ENCODE data around the gene EML2. TPM values are rescaled to one million over a fixed set of nuclear protein-coding genes. Genes with fewer than 3 reads are reported as not detected.
"Not testable (repeated sequence)": the region's sequence is repeated elsewhere in the genome, so short reads cannot be mapped to it uniquely, and the experiment has no call there.

Gene EML2
- total and polyA plus RNA-seq, 2 of the 4 experiments (the other 2 are of a cell fraction): 11.8 to 25.3 TPM

GRCh38 chr19:45628219-45628618, 11.0 kb downstream of the EML2 start:
- H2BK20ac ChIP-seq (ENCODE audit: low read depth, low read length); H3K9me3 ChIP-seq (ENCODE audit: control insufficient read depth, insufficient read depth, low read length); dilution Hi-C loops (cut with HindIII; ENCODE audit: low sequenced_read_pairs, unreplicated experiment); H4K8ac ChIP-seq (ENCODE audit: low read depth in 2 of 2, low read length in 2 of 2); in situ Hi-C loops (cut with MboI; ENCODE audit: low sequenced_read_pairs); H2AFZ ChIP-seq (replicated peaks; ENCODE audit: low read length, poor library complexity); H3K56ac ChIP-seq (ENCODE audit: extremely low read depth, insufficient read depth, low read length); H2AK9ac ChIP-seq (replicated peaks; ENCODE audit: low read depth, low read length, poor library complexity); H2AK5ac ChIP-seq (ENCODE audit: low read depth, low read length); H4K91ac ChIP-seq (ENCODE audit: insufficient read depth, low read depth, low read length); ATAC-seq (ENCODE audit: low read depth); H3K9ac ChIP-seq (ENCODE audit: low read depth, low read length); H3K27ac ChIP-seq (ENCODE audit: insufficient read depth, low read length); H4K20me1 ChIP-seq (ENCODE audit: insufficient read depth, low read length); H3K18ac ChIP-seq (ENCODE audit: low read depth, low read length); H3K4me2 ChIP-seq (ENCODE audit: low read depth, low read length); POLR2A ChIA-PET (ENCODE audit: unreplicated experiment); H2BK120ac ChIP-seq (ENCODE audit: low read depth, low read length); H3K27me3 ChIP-seq (ENCODE audit: control insufficient read depth, insufficient read depth, low read length); H3K4ac ChIP-seq (ENCODE audit: low read depth, low read length); CTCF ChIA-PET; intact Hi-C loops (cut with micrococcal nuclease); H3K4me3 ChIP-seq (ENCODE audit: insufficient read depth, low read depth, low read length); H3K14ac ChIP-seq (replicated peaks; ENCODE audit: low read depth, low read length); H2BK5ac ChIP-seq (ENCODE audit: low read depth, low read length, poor library complexity, severe bottlenecking); BruUV-seq (replicated peaks); H3K23ac ChIP-seq (ENCODE audit: low read depth, low read length); H2BK15ac ChIP-seq (ENCODE audit: low read depth, low read length); H4K5ac ChIP-seq (ENCODE audit: low read depth, low read length); DNase-seq: not testable (repeated sequence)
- Histone ChIP-seq H3K4me1 (ENCODE audit: control insufficient read depth, insufficient read depth, low read length) (peaks cover 14% of the 10 kb centered on the region), H3K36me3 (ENCODE audit: control insufficient read depth, insufficient read depth, low read length) (peaks cover 30% of the 10 kb centered on the region), H3K79me1 (ENCODE audit: low read depth in 1 of 2, low read length in 2 of 2) (peaks cover 8 to 20% of the 10 kb centered on the region in 2 experiments; a peak in 3 of 4 replicates), H3K9me1 (ENCODE audit: insufficient read depth, low read length) (peaks cover 16% of the 10 kb centered on the region)
- no CpG with 5 or more reads among the region's 7 CpGs for WGBS, 2 experiments (ENCODE audit: extremely low coverage in 2 of 2, insufficient read length in 1 of 2)
